Stomach (tissue), 4 donors: ENCODE data around the gene CTNNA1.

Experiments used
- EP300 ChIP-seq: sonication (generic); formaldehyde crosslinking; IDR thresholded peaks from one replicate; pipeline ENCODE4 v1.6.1; 2017; ENCODE audit warnings: antibody characterized with exemption
- TF ChIP-seq, protein P1 (sequence below), 7 experiments: fragments of 450-650 bp in 4 of 7; fragments of 200-600 bp in 3 of 7; sonication (generic) in 3 of 7; IDR thresholded peaks; one replicate each; pipeline ENCODE4 v1.5.1; 2016 to 2019; ENCODE audit warnings: antibody characterized with exemption in 7 of 7, control low read depth in 2 of 7, mild to moderate bottlenecking in 1 of 7

DNA sequence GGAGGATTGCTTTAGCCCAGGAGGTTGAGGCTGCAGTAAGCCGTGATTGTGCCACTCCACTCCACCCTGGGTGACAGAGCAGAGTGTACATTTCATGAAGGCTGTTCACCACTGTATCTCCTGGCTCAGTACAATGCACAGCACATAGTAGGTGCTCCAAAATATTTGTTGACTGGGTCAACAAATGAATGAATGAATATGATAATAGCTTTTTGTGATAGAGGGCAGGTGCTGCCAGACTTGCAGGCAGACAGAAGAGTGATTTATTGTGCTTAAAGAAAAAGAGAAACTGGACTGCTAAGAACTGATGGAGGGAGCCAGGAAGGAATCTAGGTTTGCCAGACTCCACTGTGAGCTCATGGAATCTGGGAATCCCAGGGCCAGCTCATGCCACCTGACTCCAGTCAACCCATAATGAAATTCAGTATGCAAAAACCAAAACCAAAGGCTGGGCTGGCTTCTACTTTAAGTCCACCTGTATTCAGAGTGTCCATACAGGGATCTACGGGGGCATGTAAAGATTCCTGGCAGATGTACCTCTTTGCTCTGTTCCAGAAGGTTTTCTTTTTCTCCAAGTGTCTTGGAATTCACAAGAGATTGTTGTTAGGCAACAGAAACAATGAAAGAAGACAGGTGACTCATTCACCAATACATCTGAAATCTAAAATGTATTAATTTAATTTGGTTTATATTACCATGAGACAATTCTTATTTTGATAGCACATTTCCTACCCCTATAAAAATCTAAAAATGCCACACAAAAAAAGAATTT, 15.5 kb upstream of the CTNNA1 start:
- TF ChIP-seq, protein P1, sequence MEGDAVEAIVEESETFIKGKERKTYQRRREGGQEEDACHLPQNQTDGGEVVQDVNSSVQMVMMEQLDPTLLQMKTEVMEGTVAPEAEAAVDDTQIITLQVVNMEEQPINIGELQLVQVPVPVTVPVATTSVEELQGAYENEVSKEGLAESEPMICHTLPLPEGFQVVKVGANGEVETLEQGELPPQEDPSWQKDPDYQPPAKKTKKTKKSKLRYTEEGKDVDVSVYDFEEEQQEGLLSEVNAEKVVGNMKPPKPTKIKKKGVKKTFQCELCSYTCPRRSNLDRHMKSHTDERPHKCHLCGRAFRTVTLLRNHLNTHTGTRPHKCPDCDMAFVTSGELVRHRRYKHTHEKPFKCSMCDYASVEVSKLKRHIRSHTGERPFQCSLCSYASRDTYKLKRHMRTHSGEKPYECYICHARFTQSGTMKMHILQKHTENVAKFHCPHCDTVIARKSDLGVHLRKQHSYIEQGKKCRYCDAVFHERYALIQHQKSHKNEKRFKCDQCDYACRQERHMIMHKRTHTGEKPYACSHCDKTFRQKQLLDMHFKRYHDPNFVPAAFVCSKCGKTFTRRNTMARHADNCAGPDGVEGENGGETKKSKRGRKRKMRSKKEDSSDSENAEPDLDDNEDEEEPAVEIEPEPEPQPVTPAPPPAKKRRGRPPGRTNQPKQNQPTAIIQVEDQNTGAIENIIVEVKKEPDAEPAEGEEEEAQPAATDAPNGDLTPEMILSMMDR (IDR thresholded peaks at IDR 0.05) = no peak
- TF ChIP-seq EP300 = no peak
